GM21528 (cell line): Measurements from ENCODE around the gene TMEM132E.
"Not testable (repeated sequence)": the region's sequence is repeated elsewhere in the genome, so short reads cannot be mapped to it uniquely, and the experiment has no call there.

Source experiments
- ATAC-seq: cut with Tn5 transposase; IDR thresholded peaks from one replicate; pipeline ENCODE4 v1.9.1; 2021; ENCODE audit warnings: mild to moderate bottlenecking, moderate library complexity; ENCODE audit not compliant: unreplicated experiment, low FRiP score

Gene TMEM132E, protein sequence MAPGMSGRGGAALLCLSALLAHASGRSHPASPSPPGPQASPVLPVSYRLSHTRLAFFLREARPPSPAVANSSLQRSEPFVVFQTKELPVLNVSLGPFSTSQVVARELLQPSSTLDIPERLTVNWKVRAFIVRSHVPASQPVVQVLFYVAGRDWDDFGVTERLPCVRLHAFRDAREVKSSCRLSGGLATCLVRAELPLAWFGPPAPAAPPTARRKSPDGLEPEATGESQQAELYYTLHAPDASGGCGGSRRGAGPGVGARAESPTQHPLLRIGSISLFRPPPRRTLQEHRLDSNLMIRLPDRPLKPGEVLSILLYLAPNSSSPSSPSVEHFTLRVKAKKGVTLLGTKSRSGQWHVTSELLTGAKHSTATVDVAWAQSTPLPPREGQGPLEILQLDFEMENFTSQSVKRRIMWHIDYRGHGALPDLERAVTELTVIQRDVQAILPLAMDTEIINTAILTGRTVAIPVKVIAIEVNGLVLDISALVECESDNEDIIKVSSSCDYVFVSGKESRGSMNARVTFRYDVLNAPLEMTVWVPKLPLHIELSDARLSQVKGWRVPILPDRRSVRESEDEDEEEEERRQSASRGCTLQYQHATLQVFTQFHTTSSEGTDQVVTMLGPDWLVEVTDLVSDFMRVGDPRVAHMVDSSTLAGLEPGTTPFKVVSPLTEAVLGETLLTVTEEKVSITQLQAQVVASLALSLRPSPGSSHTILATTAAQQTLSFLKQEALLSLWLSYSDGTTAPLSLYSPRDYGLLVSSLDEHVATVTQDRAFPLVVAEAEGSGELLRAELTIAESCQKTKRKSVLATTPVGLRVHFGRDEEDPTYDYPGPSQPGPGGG (N-terminal part only)

DNA sequence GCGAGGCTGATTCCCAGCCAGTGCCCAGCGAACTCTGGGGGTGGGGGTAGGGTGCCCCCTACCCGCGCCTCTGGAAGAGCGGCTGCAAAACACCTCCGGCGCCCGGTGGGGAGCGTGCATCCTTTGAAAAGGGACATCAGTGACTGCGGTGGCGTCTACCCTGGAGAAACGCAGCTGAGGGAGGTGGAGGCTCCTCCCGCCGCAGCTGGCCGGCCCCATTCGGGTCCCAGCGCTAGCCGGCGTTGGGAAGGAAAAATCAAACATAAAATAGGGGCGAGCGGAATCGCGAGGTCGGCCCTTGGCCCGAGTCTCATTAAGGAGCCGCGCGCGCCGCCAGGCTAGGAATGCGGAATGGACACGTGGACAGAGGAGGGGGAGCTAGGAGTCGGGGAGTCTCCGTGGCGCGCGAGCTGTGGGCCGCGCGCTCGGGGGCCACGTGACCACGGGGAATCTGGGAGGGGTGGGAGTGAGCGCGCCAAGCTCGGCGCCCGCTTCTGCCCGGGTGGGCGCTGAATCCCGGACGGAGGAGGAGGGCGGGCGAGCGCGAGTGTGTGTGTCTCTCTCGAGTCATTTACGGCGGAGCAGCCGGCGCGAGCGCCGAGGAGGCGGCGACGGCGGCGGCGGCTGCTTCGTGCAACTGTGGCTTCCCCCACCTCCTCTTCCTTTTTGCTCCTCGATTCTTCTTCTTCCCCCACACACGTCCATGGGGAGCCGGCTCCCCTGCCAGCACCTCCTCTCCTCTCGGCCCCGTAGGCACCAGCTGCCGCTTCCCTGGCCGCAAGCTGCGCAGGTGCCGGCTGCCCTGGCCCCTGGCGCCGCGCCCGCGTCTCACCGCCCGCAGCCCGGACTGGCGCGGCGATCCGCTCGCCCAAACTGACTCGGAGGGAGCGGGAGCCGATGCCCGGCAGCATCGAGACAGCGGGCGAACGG, at the start of gene TMEM132E:
Gene TMEM132E, plus strand, starts transcription at position 566 of the 930 bp plus-strand sequence. CDS start 1,495 bp downstream, outside the sequence.
- no peak for ATAC-seq

- no peak for ATAC-seq
Observed at GRCh38 chr17:34530918-34531317, 48.5 kb upstream of the TMEM132E start.

DNA sequence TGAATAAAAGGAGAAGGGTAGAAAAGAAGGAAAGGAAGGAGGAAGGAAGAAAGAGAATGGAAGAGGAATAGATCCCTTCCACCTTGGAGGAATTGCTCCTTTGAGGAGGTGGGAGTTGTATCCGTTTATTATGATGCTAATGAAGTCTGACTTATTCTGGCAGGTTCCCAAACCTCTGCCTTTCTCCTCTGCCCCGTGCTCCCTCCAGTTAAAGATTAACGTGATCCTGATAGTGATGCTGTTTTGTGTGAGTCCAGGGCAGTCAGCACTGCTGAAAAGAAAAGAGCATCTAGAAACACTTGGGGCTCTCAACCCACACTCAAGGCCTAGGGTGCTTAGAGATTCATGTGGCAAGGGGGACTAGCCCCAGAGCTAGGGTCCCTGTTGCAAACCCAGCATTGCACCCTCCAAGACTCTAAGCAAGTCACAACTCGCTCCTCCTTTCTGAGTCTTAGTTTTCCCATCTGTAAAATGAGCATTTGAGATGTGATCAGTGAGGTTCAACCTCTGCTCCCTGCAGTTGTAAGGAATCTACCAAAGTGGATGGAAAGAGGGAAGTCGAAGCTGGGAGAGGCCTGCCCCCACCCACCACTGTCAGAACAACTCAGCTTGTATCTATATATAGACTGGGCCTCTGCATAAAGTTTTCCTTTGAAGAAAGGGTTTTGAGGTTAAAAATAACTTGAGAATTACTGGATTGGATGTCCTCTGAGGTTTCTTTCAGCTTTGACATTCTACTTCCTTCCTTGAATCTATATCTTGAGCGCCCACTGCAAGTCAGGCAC, 46.9 kb upstream of the TMEM132E start:
- no peak for ATAC-seq

DNA sequence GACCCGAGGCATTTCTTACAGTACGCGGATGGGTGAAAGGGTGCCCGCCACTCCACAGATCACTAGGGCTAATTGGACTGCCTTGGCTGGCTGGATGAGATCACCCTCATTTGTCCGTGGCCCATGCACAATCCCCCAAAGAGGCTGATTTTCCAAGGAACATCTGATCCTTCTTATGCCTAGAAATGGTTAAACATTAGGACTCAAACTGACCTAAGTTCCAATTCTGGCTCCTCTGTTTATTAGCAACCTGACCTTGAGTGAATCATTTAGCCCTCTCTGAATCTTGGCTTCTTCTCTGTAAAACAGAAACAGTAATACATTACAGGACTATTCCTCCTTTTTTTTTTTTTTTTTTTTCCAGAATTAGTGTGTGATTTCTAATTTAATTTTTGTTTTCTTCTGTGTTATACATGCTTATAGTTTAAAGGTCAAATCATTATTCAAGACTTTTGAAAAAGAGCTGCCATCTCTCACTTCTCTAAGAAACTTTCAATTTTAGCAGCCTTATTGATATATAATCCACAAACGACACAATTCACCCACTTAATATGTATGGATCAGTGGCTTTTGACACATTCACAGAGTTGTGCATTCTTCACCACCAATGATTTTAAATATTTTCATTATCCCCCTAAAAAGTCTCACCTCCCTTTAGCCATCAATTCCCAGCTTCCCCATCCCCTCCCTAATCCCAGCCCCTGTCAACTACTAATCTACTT, 45.4 kb upstream of the TMEM132E start:
- ATAC-seq = no peak

DNA sequence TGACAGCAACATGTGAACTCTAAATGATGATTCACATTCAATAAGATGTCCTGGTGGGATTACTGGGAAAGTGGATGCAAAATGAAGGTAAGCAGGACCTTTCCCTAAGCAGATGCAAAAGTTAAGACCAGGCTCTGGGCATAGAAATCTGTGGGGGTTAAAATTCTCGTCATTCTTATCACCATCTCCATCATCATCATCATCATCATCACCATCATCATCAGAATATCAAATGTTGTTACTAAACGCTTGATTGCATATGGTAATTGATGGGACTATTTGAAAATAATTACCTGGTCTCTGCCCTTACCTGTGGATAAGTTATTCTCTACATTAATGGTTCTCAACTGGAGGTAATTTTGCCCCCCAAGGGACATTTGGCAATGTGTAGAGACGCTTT, 41.9 kb upstream of the TMEM132E start:
- no peak for ATAC-seq

DNA sequence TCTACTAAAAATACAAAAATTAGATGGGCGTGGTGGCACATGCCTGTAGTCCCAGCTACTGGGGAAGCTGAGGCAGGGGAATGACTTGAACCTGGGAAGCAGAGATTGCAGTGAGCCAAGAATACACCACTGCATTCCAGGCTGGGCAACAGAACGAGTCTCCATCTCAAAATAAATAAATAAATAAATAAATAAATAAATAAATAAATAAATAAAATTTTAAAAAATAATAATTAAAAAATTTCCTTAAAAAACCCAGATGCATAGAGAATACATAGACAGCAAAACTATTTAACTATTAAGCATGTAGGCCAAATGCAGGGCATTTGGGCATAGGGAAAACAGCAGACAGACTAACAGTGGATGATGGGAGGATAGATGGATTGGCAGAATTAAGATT, 40.8 kb upstream of the TMEM132E start:
- not testable (repeated sequence) for ATAC-seq

DNA sequence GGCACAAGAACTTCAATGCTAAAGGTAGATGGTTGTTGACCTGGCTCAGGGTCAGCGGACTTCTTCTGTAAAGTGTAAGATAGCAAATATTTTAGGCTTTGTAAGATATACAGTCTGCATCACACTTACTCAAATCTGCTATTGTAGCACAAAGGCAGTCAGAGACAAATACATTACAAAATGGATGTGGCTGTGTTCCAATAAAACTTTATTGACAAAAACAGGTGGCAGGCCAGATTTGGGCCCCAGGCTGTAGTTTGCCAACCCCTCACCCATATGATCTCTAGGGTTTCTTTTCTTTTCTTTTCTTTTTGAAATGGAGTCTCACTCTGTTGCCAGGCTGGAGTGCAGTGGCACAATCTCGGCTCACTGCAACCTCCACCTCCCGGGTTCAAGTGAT, 39.5 kb upstream of the TMEM132E start:
- no peak for ATAC-seq

GRCh38 chr17:34542700-34543336, 36.6 kb upstream of the TMEM132E start:
- ATAC-seq = no peak

DNA sequence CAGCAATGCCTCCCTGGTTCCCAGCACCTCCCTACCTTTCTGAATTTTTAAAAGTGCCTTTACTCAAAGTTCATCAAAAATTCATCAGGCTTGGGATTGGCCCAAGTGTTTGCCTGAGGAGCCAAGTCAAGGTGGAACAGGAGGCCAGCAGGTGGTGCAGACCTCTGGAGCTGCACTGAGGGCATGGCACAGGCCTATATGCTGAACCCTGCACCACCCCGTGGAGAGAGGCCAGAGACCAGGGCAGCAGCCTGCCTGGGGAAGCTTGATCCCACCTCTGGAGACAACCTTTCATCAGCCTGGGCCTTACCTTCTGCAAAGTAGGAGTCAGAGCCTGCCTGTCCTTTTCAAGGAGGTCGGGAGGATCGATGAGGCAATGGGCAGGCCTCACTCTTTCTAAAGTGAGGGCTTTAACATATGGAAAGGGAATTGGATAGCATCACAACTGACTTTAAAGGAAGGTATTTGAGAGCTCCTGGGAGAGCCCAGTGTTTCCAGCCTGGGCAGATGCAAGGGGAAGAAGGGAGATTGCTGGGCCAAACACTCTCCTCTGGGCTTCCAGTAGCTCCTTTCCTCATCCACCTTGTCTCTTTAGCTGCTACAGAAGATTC, 31.8 kb upstream of the TMEM132E start:
- no peak for ATAC-seq

DNA sequence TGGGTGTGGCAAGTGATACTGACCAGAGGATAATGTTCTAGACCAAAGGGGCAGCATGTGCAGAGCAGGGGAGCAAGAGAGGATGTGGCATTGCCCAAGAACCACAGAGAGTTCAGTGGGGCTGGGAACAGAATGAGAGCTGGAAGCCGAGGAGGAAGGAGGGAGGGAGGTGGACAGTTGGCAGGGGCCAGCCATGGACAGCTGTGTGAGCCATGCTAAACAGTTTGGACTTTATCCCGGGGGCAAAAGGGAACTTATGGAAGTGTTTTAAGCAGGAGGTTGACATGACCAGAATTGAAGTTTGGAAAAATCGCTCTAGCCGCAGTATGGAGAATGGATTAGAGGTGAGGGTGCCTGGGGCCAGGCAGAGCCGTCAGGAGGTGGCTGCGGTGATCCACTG, 29.4 kb upstream of the TMEM132E start:
- ATAC-seq = no peak

DNA sequence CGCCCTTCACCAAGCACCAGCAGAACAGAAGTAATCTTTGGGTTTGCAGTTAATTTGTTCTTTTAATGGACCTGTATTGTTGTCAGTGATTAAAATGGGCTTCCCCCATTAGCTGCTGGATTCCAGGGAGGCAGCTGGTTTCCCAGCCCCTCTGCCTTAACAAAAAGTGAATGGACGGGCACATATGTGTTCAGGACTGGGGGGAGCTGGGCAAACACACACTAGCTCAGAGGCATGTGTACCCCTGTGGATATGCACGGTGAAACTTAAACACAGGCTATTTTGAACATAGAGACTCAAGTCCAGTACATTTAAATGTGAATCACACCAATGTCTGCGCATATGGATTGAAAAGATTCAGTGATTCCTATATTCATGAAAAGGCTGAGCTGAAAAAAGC, 25.5 kb upstream of the TMEM132E start:
- no peak for ATAC-seq

GRCh38 chr17:34556384-34556783, 23.0 kb upstream of the TMEM132E start:
- no peak for ATAC-seq

GRCh38 chr17:34556931-34557330, 22.5 kb upstream of the TMEM132E start:
- ATAC-seq = no peak

DNA sequence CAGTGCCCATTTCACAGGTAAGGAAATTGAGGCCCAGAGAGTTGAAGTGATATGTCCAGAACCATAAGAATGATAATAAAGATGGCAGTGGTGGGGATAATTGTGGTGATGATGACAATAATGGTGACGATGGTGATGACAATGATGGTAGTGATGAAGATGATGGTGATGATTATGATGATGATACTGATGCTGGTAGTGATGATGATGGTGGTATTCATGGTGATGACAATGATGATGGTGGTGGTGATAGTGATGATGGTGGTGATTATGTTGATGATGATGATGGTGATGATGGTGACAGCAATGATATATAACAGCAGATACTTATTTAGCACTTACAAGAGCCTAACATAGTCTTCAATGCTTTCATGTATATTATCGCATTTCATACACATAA, 18.1 kb upstream of the TMEM132E start:
- ATAC-seq = no peak

GRCh38 chr17:34562387-34562786, 17.0 kb upstream of the TMEM132E start:
- ATAC-seq = no peak

DNA sequence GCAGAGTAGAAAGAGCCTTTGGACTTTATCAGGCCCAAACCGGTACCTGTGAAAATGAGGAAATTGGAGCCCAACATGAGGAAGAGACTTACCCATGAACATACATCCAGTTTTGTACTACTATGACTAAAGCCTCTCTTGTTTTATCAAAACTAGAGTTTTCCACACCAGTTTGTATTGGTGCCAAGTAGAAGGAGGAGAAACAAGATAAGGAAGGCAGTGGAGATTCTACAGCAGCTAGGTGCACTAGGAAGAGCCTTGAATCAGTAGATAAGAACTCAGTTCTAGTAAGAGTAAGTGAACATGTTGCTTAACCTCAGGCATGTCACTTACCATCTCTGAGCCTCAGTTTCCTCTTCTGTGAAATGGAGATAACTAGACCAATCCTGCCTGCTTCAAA, 13.7 kb upstream of the TMEM132E start:
- ATAC-seq = no peak

DNA sequence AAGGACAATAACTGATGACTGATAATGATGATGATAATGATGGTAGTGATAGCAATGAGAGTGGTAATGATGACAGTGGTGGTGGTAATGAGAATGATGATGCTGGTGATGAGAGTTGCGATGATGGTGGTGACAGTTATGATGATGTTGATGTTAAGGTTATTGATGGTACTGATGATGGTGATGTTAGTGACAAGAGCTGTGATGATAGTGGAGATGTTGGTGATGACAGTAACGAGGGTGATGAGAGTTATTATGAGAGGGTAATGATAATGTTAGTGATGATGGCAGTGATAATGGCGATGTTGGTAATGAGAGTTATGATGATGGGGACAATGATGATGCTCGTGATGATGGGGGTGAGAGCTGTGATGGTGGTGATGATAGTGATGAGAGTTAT, 13.2 kb upstream of the TMEM132E start:
- ATAC-seq = no peak

GRCh38 chr17:34566873-34567272, 12.5 kb upstream of the TMEM132E start:
- ATAC-seq = no peak
